Peyer's patch (tissue), 4 donors: ENCODE measurements around the gene MBD1. TPM values are rescaled to one million over a fixed set of nuclear protein-coding genes. Genes with fewer than 3 reads are reported as not detected.
"Not testable (repeated sequence)": the region's sequence is repeated elsewhere in the genome, so short reads cannot be mapped to it uniquely, and the experiment has no call there.

Source experiments
- DNase-seq, 3 donors: peaks; one replicate each; pipeline ENCODE4 v3.0.0-alpha.2; 2017 to 2019
- H3K27ac ChIP-seq, 4 donors: fragments of 200-600 bp; sonication (generic); one replicate each; pipeline ENCODE4 v1.5.1; 2016 to 2019
- H3K27me3 ChIP-seq, 2 donors: fragments of 200-600 bp; sonication (generic); one replicate each; pipeline ENCODE4 v1.5.1; 2019
- H3K36me3 ChIP-seq, 3 donors: fragments of 200-600 bp; sonication (generic); one replicate each; pipeline ENCODE4 v1.5.1; 2016 to 2019
- H3K4me1 ChIP-seq, 4 donors: fragments of 200-600 bp; sonication (generic); one replicate each; pipeline ENCODE4 v1.5.1; 2016 to 2019
- H3K4me3 ChIP-seq, 4 donors: fragments of 200-600 bp; sonication (generic); 1 replicate in 3 of 4; 2 replicates in 1 of 4; pipeline ENCODE4 v1.5.1; 2016 to 2019; ENCODE audit warnings: mild to moderate bottlenecking in 1 of 4
- H3K9me3 ChIP-seq, 4 donors: fragments of 200-600 bp; sonication (generic); one replicate each; pipeline ENCODE4 v1.5.1; 2016 to 2019; ENCODE audit warnings: mild to moderate bottlenecking in 1 of 4
- CTCF ChIP-seq, 6 experiments: fragments of 450-650 bp in 4 of 6; fragments of 200-600 bp in 2 of 6; sonication (generic) in 1 of 6; IDR thresholded peaks; one replicate each; pipeline ENCODE4 v1.5.1; 2017 to 2019; ENCODE audit warnings: antibody characterized with exemption in 6 of 6, mild to moderate bottlenecking in 3 of 6, moderate library complexity in 1 of 6
- POLR2A ChIP-seq, 2 donors: fragments of 450-650 bp; IDR thresholded peaks; one replicate each; pipeline ENCODE4 v1.5.1; 2017; ENCODE audit warnings: antibody characterized with exemption in 2 of 2, mild to moderate bottlenecking in 2 of 2, moderate library complexity in 2 of 2
- total RNA-seq, 4 donors: library from RNA; depleted of rRNA; stranded (reverse); fragments of >200 nt; gene quantifications; one replicate each; pipeline ENCODE4 v1.1.0, GENCODE V29; 2016

MBD1 gene
- total RNA-seq, 4 donors from 2014 or later = 85.1 to 168 (median 115) TPM

- Histone ChIP-seq H3K27ac (no peak overlapping the region), H3K9me3 (no peaks in the 10 kb centered on the region), H3K27me3 (no peaks in the 10 kb centered on the region), H3K4me1 (peaks cover 0 to 8% (median 6%) of the 10 kb centered on the region in 4 donors), H3K4me3 (peak overlapping the region; percentile 24 to 55 (median 42)), H3K36me3 (no peaks in the 10 kb centered on the region)
- TF ChIP-seq CTCF (IDR thresholded peaks at IDR 0.05) = no peak
- TF ChIP-seq POLR2A (IDR thresholded peaks at IDR 0.05) = no peak
- no peak for DNase-seq
These were observed 17.3 kb upstream of the MBD1 start for GRCh38 chr18:50298443-50299284.

- Histone ChIP-seq H3K4me1 (peaks cover 0 to 8% (median 6%) of the 10 kb centered on the region in 4 donors), H3K4me3 (peak overlapping the region; percentile 24 to 55 (median 42)), H3K9me3 (no peaks in the 10 kb centered on the region), H3K36me3 (no peaks in the 10 kb centered on the region), H3K27ac (no peak overlapping the region), H3K27me3 (no peaks in the 10 kb centered on the region)
- no peak for TF ChIP-seq CTCF (IDR thresholded peaks at IDR 0.05)
- TF ChIP-seq POLR2A (IDR thresholded peaks at IDR 0.05) = no peak
- peak; percentile 65 to 93 (median 81) for DNase-seq
These were observed 16.5 kb upstream of the MBD1 start for GRCh38 chr18:50297621-50298442.

- TF ChIP-seq CTCF (IDR thresholded peaks at IDR 0.05) (no peak), POLR2A (IDR thresholded peaks at IDR 0.05) (no peak)
- Histone ChIP-seq H3K4me1 (peaks cover 0 to 5% (median 1%) of the 10 kb centered on the region in 4 donors), H3K4me3 (no peak overlapping the region), H3K36me3 (no peaks in the 10 kb centered on the region), H3K27ac (no peak overlapping the region), H3K9me3 (no peaks in the 10 kb centered on the region), H3K27me3 (no peaks in the 10 kb centered on the region)
- no peak for DNase-seq
These were observed 11.7 kb upstream of the MBD1 start for GRCh38 chr18:50293039-50293438.

GRCh38 chr18:50289108-50289443 is 7.8 kb upstream of the MBD1 start:
- TF ChIP-seq POLR2A (IDR thresholded peaks at IDR 0.05) (no peak), CTCF (IDR thresholded peaks at IDR 0.05) (no peak)

GRCh38 chr18:50288348-50289107 is 7.2 kb upstream of the MBD1 start:
- H3K9me3 ChIP-seq, DNase-seq, H3K27me3 ChIP-seq: not testable (repeated sequence)
- peak overlapping the region; percentile 82 to 92 (median 84) for H3K27ac ChIP-seq
- H3K4me1 ChIP-seq = peaks cover 0 to 15% (median 0%) of the 10 kb centered on the region in 4 donors
- H3K36me3 ChIP-seq = peaks cover 0 to 22% (median 0%) of the 10 kb centered on the region in 3 donors
- peak overlapping the region; percentile 46 to 87 (median 70) for H3K4me3 ChIP-seq

More at GRCh38 chr18:50289108-50289443, 7.8 kb upstream of the MBD1 start:
- no peak for DNase-seq
- Histone ChIP-seq H3K4me1 (peaks cover 0 to 15% (median 0%) of the 10 kb centered on the region in 4 donors), H3K27me3 (no peaks in the 10 kb centered on the region), H3K9me3 (no peaks in the 10 kb centered on the region), H3K4me3 (no peak overlapping the region), H3K27ac (no peak overlapping the region), H3K36me3 (peaks cover 0 to 16% (median 0%) of the 10 kb centered on the region in 3 donors)
